GM18508 (cell line): ENCODE results near the gene NTRK3.
"Not testable (repeated sequence)": the region's sequence is repeated elsewhere in the genome, so short reads cannot be mapped to it uniquely, and the experiment has no call there.

Experiments
- ATAC-seq: cut with Tn5 transposase; IDR thresholded peaks from one replicate; pipeline ENCODE4 v1.9.1; 2021; ENCODE audit warnings: moderate number of reproducible peaks; ENCODE audit not compliant: insufficient read depth, unreplicated experiment

Gene NTRK3

DNA sequence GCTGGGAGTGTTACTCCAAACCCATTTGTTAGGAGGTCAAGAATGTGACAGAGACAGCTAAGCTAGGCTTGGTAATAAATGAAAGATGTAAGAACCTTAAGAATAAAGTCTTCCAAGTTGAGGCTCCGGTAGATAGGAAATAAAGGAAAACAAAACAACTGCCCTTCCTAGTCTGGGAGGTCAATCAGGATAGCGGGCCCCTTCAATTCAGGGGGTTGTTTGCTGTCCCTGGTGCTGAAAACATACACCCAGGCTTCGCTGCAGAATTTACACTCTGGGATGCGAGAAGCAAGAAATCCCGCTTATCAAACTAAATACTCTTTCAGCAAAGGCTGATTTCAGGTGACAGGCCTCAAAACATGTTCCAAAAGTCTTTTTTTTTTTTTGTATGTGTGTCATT lies 393.4 kb downstream of the NTRK3 start:
- ATAC-seq = no peak

DNA sequence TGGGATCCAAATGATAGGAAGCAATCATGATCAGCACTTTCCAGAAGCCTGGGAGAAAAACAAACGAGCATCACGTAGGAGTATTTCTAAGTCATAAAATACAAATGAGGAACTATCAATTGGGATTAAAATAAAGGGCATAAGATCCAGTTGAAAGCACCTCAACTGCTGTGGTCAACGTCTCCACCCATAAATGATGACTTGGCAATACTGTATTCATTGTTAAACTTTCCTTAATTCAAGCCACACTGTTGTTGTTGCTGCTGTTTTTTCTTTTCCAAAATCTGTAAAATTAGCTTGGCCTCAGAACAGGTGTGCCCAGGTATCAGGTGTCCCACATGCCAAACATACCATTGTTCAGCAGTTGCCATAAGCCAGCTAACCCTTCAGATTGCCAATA lies 395.8 kb downstream of the NTRK3 start:
- no peak for ATAC-seq

DNA sequence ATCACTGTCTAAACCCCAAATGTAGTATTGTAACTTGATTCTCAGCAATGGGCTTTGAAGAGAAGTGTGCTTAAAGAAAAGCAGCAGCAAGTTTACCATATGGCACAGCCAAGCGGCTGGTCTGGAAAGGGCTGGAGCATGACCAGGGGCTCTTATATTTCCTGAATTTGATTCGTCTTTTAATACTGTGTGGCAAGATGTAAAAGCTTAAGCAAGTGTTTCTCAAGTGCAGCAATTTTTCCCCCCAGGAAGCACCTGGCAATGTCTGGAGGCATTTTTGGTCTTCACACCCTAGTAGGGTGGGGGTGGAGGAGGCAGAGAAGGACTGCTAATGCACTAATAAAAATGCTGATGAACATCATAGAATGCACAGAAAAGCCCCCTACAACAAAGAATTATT lies 397.9 kb downstream of the NTRK3 start:
- ATAC-seq = no peak

DNA sequence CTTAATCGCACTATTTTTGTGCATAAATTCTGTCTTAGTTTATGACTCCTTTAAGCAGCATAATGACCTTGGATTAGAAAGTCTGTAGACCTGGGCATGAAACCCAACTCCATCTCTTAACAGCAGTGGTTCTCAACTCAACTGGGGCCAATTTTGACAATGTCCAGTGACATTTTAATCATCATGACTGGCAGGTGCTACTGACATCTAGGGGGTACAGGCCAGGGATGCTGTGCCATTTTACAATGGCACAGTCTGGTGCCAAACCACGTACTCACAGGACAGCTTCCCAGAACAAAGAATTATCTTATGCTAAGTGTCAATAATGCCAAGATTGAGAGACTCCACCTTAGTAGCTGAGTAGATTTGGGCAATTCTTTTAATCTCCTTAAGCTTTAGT lies 405.0 kb downstream of the NTRK3 start:
- no peak for ATAC-seq

DNA sequence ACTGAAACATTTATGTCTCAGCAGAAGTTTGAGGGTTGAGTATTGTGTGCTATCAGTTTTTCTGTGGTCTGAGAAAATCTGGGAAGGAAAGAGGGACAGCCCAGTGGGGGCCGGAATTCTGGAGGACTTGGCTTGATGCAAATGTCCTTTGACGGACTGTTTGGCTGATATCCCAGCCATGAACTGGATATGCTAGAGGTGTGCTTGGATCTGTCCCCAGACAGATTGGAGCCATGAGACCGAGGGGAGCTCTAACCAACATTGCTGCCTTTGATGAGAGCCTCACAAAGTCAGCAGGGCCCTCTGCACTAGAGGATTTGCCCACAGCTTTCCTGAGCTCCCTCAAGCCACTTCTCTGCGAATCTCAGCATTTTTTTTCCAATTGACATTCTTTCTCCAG lies 405.6 kb downstream of the NTRK3 start:
- no peak for ATAC-seq

DNA sequence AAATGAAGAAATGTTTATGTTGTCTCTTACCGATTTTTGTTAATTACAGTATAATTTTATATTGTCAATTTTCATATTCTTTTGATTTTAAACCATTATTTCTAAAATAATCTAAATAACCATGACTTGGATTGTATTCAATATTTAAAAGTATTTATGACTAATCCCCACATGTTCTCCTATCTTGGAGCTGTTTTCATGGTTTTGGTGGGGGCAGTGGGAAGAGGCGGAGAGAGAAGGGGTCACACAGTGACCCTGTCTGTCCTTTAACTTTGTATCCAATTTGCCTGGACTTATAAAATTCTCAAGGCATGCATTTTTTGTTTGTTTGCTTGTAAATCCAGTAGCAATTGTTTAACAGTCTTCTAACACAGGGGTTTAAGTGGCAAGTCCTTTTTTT lies 407.4 kb downstream of the NTRK3 start:
- ATAC-seq = no peak

DNA sequence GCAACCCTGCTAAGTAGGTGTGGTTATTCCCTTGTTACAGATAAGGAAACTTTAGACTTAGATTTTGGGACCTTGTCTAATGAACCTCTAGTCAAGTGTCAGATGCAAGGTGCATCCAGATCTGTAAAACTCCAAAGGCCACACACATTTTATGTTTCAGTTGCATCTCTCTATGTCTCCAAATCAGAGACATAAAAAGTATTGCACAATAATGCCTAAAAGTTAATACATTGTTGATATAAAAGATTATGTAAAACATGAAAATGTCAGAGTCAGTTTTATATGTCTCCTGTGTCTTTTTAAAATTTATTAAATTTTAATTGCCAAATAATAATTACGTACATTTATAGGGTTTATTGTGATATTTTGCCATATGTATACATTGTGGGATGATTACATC lies 408.5 kb downstream of the NTRK3 start:
- ATAC-seq = no peak

DNA sequence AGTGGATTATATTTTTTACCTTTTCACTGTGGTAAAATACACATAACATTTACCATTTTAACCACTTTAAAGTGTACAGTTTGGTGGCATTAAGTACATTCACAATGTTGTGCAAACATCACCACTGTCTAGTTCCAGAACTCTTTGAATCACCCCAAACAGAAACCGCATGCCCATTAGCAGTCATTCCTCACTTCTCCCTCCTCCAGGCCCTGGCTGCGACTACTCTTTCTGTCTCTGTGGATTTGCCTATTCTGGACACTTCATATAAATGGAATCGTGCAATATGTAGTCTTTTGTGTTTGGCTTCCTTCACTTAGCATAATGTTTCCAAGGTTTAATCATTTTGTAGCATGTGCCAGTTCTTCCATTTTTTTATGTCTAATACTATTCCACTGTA lies 409.8 kb downstream of the NTRK3 start:
- ATAC-seq = no peak

DNA sequence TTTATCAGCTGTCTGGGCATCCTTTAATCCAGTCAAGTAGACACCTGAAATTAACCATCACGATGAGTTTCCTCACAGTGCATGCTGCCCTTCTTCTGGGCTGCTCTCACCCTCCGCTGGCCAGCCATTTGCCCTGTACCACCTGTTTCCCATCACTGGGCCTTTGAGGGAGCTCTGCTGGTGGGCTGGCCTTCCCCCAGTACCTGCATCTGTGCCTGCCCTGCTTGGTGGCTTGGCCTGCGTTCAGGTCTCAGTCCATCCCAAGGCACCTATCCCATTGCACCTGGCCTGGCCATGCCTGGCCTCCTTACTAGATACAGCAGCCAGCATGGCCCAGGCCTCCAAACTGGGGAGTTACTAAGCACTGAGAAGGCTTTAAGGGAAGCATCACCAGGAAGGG lies 413.2 kb downstream of the NTRK3 start:
- ATAC-seq = no peak

DNA sequence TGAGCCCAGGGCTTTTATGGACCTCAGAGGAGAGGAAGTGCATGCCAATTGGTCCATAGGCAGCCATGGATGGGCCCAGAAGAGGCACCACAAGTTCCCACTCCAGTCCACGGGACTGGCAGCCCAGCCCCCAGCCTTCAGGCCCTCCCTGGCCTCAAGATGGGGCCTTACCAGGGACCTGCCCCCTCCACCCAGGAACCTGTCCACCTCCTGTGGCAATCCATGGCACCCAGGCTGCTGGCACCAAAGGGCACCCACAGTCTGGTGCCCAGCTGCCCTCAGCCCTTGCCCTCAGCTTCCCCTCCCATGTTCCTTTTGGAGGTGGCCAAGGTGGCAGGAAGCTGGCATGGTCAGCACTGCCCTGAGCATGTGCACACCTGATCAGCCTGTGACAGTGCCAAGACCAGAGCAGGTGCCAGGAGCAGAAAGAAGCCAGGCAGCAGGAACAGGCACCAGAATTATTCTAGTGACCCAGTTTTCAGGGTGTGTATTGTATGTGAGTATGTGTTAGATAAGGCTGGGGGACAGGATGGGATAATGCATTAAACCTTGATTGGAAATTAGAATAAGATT lies 415.0 kb downstream of the NTRK3 start:
- ATAC-seq = no peak

DNA sequence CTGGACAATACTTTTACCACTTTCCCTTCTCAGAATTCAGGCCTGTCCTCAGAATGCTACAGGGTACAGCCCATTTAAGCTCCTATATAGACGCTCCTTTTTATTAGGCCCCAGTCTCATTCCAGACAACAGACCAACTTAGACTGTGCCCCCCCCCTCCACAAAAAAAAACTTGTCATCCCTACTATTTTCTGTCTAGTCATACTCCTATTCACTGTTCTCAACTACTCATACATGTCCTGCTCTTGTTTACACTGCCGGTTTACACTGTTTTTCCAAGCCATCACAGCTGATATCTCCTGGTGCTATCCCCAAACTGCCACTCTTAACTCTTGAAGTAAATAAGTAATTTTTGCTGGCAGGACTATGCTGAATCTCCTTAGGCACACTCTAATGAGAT lies 420.7 kb downstream of the NTRK3 start:
- ATAC-seq = not testable (repeated sequence)

DNA sequence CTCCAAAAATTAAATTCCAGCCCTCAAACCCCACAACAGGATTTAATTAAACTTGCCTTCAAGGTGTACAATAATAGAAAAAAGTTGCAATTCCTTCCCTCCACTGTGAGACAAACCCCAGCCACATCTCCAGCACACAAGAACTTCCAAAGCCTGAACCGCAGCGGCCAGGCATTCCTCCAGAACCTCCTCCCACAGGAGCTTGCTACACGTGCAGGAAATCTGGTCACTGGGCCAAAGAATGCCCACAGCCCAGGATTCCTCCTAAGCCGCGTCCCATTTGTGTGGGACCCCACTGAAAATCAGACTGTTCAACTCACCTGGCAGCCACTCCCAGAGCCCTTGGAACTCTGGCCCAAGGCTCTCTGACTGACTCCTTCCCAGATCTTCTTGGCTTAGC lies 423.2 kb downstream of the NTRK3 start:
- ATAC-seq = not testable (repeated sequence)

DNA sequence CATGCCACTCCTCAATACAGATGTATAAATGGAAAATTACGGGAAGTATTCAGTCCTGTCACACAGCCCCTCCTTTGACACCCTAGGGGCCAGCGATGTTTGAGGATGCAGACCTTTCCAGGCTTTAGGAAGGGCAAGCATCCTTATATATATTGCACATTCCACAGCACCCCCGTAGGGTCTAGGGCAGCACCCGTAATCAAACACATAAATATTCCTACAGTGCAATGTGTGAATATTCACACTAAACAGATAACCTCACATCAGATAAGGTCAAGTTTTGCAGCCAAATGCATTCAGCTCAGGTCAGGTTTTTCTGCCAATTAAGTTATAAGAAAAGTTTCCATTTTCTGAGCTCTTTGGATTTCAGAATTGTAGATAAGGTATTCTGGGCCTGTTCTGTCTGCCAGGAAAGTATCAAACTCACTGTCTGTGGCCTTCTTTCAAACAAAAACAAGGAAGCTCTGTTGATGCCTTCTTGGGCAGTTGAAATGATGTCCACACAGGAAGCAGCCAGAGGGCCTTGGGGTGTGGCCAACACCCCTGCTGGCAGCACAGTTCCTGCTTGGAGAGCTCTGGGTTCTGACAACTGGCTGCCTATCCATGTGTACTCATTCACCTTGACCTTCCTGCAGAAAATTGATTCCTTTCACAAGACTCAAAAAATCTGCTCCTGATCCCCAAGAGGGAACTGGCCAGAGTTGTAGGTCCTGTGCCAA lies 427.0 kb downstream of the NTRK3 start:
- no peak for ATAC-seq

DNA sequence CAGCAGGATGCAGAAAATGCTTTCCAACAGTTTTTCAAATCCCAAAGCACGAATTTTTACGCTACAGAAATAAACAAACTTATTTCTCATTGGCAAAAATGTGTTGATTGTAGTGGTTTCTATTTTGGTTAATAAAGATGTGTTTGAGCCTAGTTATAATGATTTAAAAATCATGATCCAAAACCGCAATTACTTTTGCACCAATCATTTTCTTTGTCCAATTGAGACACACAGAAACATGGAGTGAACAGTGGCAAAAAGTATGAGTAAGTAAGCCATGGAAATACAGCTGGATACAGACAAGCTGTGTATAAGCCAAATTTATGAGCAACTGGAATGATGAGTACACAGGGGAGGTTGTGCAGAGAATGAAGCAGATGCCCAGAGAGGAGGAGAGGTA lies 427.9 kb downstream of the NTRK3 start:
- no peak for ATAC-seq

DNA sequence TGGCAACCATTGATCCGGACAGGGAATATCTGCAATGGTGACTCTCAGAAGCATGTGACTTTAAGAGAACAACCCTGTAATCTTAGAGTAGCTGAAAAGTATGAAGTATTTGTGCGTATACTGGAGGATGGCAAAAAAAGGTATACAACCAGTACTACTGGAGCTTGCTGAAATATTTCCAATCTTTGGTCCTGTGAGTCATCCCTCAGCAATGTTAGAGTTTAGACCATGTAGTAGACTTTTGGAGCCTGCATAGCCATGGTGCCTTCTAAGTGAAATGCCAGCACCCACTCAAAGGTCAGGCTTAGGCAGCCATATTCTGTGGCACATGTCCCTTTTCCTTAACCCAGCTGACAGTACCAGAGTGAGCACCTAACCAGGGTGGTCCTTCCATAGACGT lies 429.4 kb downstream of the NTRK3 start:
- ATAC-seq = no peak

DNA sequence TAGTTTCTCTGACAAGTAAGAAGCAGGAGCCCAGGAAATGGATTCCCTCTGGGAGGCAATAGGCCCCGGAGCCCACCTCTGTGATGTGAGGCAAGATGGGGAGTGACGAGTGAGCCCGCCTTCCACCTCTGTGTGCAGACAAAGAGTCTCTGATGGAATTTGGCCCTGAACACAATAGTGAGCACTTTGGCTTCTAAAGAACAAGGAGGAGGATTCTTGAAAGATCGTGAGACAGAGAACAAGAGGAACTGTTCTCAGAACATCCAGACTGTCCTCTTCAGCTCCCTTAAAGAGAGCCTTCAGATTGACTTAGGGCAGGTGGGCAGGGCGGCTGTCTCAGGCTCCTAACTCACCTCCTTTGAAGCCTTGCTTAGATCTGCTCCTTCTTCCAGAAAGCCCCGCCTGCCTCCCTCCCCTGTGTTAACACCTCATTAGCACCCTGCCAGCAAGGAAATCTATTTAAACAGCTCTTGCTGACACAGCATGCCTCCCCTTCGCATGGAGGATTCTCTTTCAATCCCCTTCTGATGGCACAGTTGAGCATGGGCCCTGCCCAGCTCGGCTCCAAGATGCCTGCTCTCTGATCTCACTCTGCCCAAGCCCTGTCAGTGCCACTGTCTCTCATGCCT lies 430.3 kb downstream of the NTRK3 start:
- ATAC-seq = no peak

DNA sequence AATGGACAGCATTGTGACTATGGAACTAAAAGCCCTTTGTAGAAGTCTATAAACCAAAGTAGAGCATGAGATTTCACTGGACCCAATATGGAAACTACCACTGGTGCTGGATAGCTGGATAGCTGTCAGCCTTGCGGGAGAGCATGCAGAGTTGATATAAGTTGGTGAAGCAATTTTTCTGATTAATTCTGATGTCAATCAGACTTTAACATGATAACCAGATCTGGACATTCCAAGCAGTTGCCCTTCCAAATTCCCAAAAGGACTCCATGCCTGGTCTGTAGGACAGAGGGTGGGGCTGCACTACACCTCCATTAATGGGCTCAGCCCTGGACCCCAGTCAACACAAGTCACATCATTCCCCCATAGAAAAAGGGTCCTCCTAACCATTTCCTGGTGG lies 437.8 kb downstream of the NTRK3 start:
- no peak for ATAC-seq

DNA sequence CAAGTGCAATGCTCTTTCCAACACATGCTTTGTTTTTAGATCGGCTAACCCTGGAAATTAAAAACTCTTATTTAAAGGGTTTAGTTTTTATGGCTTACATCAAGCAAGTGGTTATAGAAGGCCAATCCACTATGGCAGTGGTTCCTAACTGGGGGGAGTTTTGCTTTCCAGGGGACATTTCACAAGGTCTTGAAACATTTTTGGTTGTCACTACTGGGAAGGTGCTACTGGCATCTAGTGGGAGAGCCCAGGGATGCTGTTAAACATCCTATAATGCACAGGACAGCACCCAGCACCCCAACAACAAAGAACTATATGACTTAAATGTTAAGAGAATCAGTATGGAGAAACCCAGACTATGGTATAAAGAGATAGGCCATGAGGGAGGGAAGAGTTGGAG lies 439.0 kb downstream of the NTRK3 start:
- no peak for ATAC-seq

DNA sequence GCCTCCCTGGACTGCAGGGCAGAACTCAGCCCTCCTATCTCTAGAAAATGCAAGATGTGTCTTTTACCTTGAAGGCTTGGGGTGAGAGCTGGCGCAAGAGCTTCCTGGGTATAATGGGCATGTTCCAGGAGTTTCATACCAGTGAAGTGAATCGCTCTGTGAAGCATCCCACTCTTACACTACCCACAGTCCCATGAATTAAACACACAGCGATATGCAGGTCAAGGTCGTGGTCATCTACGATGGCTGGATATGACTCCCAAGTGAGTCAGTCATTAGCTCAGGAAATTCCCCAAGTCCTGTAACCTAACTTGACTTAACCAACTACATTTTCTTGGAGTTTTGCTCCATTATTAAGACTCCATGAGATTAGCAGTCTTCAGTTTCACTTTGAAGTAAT lies 439.7 kb downstream of the NTRK3 start:
- ATAC-seq = no peak

DNA sequence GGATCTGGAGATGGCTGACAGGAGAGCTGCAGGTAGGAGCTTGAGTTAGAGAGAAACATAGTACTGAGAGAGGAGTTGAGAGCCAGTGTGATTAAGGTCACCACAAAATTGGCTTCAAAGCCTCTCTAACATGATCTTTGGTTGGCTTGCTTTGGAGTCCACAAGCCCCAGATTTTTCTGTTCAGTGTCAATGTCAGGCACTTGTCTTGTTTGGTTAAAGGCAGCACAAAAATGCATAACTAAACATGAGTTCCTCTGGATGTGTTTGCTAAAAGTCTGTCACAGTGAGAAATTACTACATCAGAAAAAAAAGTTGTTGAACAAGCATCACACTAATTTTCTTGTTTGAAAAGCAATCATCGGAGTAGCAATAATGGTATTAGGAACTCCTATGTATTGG lies 440.5 kb downstream of the NTRK3 start:
- no peak for ATAC-seq
